HFFc6 (cell line): ENCODE measurements around the gene PRIMPOL. TPM values are rescaled to one million over a fixed set of nuclear protein-coding genes. Genes with fewer than 3 reads are reported as not detected.

ENCODE experiments used
- DNase-seq: peaks from one replicate; pipeline ENCODE4 v3.0.0-alpha.2; 2018
- H3K27ac Mint-ChIP-seq: 2 replicates; pipeline ENCODE4 v1.8.0; 2020; ENCODE audit warnings: mild to moderate bottlenecking, mixed read lengths
- H3K27me3 Mint-ChIP-seq: 2 replicates; pipeline ENCODE4 v1.8.0; 2021; ENCODE audit warnings: mild to moderate bottlenecking, moderate library complexity, mixed read lengths; ENCODE audit not compliant: insufficient read depth
- H3K36me3 Mint-ChIP-seq: 2 replicates; pipeline ENCODE4 v1.8.0; 2021; ENCODE audit warnings: low read depth, mixed read lengths
- H3K4me1 Mint-ChIP-seq: 2 replicates; pipeline ENCODE4 v1.8.0; 2020; ENCODE audit warnings: low read depth, mixed read lengths
- H3K4me3 Mint-ChIP-seq: 2 replicates; pipeline ENCODE4 v1.8.0; 2020; ENCODE audit warnings: mild to moderate bottlenecking, moderate library complexity, mixed read lengths
- H3K9me3 Mint-ChIP-seq: 2 replicates; pipeline ENCODE4 v1.8.0; 2020; ENCODE audit warnings: mild to moderate bottlenecking, mixed read lengths
- CTCF ChIP-seq: fragments of 200-600 bp; sonication (generic); IDR thresholded peaks from 2 replicates; pipeline ENCODE4 v1.5.0; 2021; ENCODE audit warnings: antibody characterized with exemption, mild to moderate bottlenecking
- total RNA-seq, 6 experiments: library from RNA; stranded (reverse); fragmentation: NEBNext Ultra II Directional; extraction: Animal tissue kit (Norgen Biotek cat#: 25700); gene quantifications; 2 replicates in 1 of 6; 3 replicates in 5 of 6; pipeline ENCODE4 v1.2.3, GENCODE V29; 2021

PRIMPOL gene
- total RNA-seq, 6 experiments from 2014 or later = 9.0 to 11.3 (median 10.8) TPM

- TF ChIP-seq CTCF = no peak
- peaks cover under 1% of the 10 kb centered on the region; the same call in 1 of the 2 replicates for H3K4me1 Mint-ChIP-seq
- H3K9me3 Mint-ChIP-seq = no peaks in the 10 kb centered on the region
- no peak overlapping the region for H3K27ac Mint-ChIP-seq
- H3K27me3 Mint-ChIP-seq = no peaks in the 10 kb centered on the region; the same call in 1 of the 2 replicates
- no peak for DNase-seq
- H3K4me3 Mint-ChIP-seq = no peak overlapping the region
- H3K36me3 Mint-ChIP-seq = peaks cover 13% of the 10 kb centered on the region
Measured at GRCh38 chr4:184674011-184674410, 24.5 kb downstream of the PRIMPOL start.

DNA sequence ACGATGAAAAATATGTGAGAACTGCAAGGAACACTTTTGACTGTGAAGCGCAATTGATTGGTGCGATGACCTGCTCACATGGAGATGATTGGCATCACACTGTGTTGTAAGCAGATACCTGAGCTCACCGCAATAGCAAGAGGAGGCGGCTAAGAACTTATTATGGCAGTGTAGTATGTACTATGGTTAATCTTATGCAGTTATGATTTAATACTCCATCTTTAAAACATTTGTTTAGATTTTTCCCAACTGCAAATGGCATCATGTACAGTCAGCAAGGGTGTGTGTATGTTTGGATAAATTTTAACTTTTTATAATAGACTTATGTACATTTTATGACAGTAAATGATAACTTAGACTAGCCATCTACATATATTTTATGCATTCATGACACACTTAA is 25.5 kb downstream of the PRIMPOL start:
- Mint-ChIP-seq H3K36me3 (peaks cover 13% of the 10 kb centered on the region), H3K27me3 (no peaks in the 10 kb centered on the region; the same call in 1 of the 2 replicates), H3K27ac (no peak overlapping the region), H3K9me3 (no peaks in the 10 kb centered on the region), H3K4me3 (no peak overlapping the region), H3K4me1 (no peaks in the 10 kb centered on the region)
- no peak for DNase-seq
- TF ChIP-seq CTCF = no peak

GRCh38 chr4:184675821-184676492 is 26.4 kb downstream of the PRIMPOL start:
- no peak overlapping the region for H3K4me3 Mint-ChIP-seq
- no peaks in the 10 kb centered on the region for H3K4me1 Mint-ChIP-seq
- TF ChIP-seq CTCF = no peak
- H3K9me3 Mint-ChIP-seq = no peaks in the 10 kb centered on the region
- H3K36me3 Mint-ChIP-seq = peaks cover 13% of the 10 kb centered on the region
- H3K27ac Mint-ChIP-seq = no peak overlapping the region
- no peaks in the 10 kb centered on the region; the same call in 1 of the 2 replicates for H3K27me3 Mint-ChIP-seq
- no peak for DNase-seq

- H3K4me3 Mint-ChIP-seq = no peak overlapping the region
- no peaks in the 10 kb centered on the region for H3K27me3 Mint-ChIP-seq
- peaks cover 4% of the 10 kb centered on the region for H3K36me3 Mint-ChIP-seq
- peaks cover 7% of the 10 kb centered on the region for H3K4me1 Mint-ChIP-seq
- TF ChIP-seq CTCF = no peak
- no peaks in the 10 kb centered on the region for H3K9me3 Mint-ChIP-seq
- no peak for DNase-seq
- H3K27ac Mint-ChIP-seq = no peak overlapping the region
Measured at GRCh38 chr4:184680698-184681097, 31.2 kb downstream of the PRIMPOL start.

DNA sequence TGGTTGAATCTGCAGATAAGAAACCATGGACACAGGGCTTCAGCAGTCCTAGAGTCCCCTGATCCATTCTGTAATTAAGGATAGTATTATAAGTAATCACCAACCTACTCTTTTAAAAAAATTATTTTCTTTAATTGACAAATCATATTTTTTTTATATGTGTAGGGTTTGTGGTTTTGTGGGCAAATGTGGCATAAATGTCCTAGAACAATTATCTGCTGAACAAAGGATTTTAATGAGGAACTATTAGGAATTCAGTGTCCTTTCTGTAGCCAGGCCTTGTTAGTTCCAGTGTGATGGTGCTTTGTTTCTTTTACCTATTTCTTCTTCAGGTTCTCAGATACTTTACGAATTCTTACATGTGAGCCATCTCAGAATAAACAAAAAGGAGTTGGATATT is 32.4 kb downstream of the PRIMPOL start:
- TF ChIP-seq CTCF = no peak
- Mint-ChIP-seq H3K27ac (no peak overlapping the region), H3K36me3 (peaks cover 11% of the 10 kb centered on the region), H3K4me3 (no peak overlapping the region), H3K9me3 (no peaks in the 10 kb centered on the region), H3K4me1 (peaks cover 7% of the 10 kb centered on the region), H3K27me3 (no peaks in the 10 kb centered on the region)
- no peak for DNase-seq
